ENCODE results near the gene IKZF3. TPM values are rescaled to one million over a fixed set of nuclear protein-coding genes. Genes with fewer than 3 reads are reported as not detected.
A peak's percentile ranks its signal among the peaks of the same experiment; 100 is the strongest.
"Not testable (repeated sequence)": the region's sequence is repeated elsewhere in the genome, so short reads cannot be mapped to it uniquely, and the experiment has no call there.

Gene IKZF3
- polyA plus RNA-seq, 2 donors = 0.52 to 0.84 TPM

DNA sequence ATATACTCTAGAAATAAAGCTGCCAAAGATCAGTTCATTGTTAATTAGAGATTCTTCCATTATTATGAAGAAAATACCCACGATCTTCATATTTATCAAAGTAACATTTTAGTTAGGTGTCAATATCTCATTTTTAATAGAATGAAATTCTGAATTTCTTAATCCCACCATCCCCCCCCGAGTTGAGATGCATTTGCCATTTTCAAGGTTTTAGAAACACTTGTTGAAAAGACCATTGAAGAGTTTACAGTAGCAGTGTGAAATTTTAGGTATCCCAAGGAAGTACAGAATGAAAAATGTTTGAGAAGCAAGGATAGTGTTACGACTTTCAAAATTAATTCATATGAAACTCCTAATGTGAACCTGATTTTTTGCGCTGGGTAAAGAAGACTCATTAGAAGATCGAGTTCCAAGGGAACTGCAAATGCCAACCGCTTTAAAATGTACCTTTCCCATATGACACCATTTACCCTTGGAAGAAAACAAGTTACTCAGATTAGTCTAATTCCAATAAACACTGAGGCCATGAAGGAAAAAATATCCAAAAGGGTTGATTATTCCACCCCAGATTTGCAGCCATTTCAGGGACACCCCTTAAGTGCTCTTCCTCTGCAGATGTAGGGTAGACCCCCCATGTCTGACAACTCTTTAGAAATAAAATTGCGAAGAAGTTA is 731 bp downstream of the IKZF3 start:
- Histone ChIP-seq H3K4me1 (ENCODE audit: control insufficient read depth in 2 of 2, insufficient read depth in 2 of 2, low read length in 1 of 2) (no peaks in the 10 kb centered on the region), H3K36me3 (ENCODE audit: control insufficient read depth in 2 of 2, insufficient read depth in 2 of 2, low read length in 1 of 2) (no peaks in the 10 kb centered on the region), H3K9me3 (ENCODE audit: control insufficient read depth in 2 of 2, insufficient read depth in 1 of 2, low read depth in 1 of 2, low read length in 1 of 2) (peaks cover 4 to 8% of the 10 kb centered on the region in 2 donors), H3K4me3 (ENCODE audit: low read depth in 1 of 2, low read length in 2 of 2) (peak overlapping the region in 1 of 2 donors; percentile 23), H3K27me3 (ENCODE audit: control insufficient read depth in 1 of 2, insufficient read depth in 2 of 2, low read length in 2 of 2) (peaks cover 0 to 6% of the 10 kb centered on the region in 2 donors), H3K27ac (ENCODE audit: low read depth in 2 of 2, low read length in 1 of 2) (peak overlapping the region in 1 of 2 donors; percentile 72)
- WGBS, 2 donors = 59 to 61% methylated on average over 7 of the region's 7 CpGs

DNA sequence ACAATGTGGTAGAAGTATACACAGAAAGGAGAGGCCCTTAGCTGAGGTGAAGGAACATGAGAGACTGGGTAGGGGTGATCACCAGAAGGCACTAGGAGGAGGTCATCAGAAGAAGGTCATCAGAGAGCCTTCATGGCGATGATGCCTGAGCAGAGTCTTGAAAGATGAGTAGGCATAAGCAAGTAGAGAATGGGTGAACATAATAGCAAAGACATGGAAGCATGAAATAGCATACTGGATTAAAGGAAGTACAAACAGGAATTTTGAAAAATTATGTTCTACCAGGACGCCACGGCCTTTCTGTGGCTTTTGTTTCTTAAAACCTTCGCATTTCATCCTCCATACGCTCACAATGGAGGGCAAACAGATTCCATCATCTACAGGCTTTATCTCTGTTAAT is 2.9 kb downstream of the IKZF3 start:
- peak overlapping the region in 1 of 2 donors; percentile 1 for H3K4me3 ChIP-seq (ENCODE audit: low read depth in 1 of 2, low read length in 2 of 2)
- H3K4me1 ChIP-seq (ENCODE audit: control insufficient read depth in 2 of 2, insufficient read depth in 2 of 2, low read length in 1 of 2) = no peaks in the 10 kb centered on the region
- H3K9me3 ChIP-seq (ENCODE audit: control insufficient read depth in 2 of 2, insufficient read depth in 1 of 2, low read depth in 1 of 2, low read length in 1 of 2) = no peaks in the 10 kb centered on the region
- 80 to 81% methylated on average over 5 of the region's 5 CpGs for WGBS, 2 donors
- H3K36me3 ChIP-seq (ENCODE audit: control insufficient read depth in 2 of 2, insufficient read depth in 2 of 2, low read length in 1 of 2) = no peaks in the 10 kb centered on the region
- H3K27ac ChIP-seq (ENCODE audit: low read depth in 2 of 2, low read length in 1 of 2) = no peak overlapping the region
- peaks cover 0 to 6% of the 10 kb centered on the region in 2 donors for H3K27me3 ChIP-seq (ENCODE audit: control insufficient read depth in 1 of 2, insufficient read depth in 2 of 2, low read length in 2 of 2)

DNA sequence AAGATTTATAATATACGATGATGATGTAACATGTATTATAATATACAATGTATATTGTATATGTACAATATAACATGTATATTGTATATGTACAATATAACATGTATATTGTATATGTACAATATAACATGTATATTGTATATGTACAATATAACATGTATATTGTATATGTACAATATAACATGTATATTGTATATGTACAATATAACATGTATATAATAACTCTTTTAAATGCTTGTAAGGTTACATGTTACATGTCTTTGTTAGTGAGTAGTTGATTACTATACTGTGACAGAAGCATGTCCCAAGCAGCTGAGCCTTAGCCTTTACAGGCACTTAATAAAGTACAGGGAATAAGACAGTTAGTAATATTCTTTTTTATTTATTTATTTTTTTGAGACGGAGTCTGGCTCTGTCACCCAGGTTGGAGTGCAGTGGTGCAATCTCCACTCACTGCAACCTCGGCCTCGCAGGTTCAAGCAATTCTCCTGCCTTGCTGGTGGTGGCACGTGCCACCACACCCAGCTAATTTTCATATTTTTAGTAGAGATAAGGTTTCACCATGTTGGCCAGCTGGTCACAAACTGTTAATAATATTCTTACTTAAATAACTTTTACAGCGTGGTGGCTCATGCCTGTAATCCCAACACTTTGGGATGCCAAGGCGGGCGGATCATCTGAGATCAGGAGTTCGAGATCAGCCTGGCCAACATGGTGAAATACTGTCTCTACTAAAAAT is 8.0 kb downstream of the IKZF3 start:
- H3K27me3 ChIP-seq (ENCODE audit: control insufficient read depth in 1 of 2, insufficient read depth in 2 of 2, low read length in 2 of 2) = not testable (repeated sequence)
- 84 to 86% methylated on average over 9 of the region's 9 CpGs for WGBS, 2 donors

DNA sequence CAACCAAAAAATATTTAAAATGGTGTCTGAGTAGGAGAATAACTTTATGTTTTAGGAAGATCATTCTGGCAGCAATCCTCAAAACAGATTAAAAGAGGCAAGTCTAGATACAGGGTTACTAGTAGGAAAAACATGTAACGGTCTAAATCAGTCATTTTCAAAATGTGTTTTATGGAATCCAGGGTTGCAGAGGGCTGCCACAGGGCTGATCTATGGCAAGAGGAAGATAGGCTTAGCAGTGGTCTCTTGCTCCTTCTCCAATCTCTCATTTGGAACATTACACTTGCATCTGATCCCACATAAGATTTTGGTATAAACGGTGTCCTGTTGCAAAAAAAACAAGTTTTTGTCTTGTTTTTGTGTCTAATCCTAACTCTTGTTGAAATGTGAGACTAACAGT is 9.2 kb downstream of the IKZF3 start:
- Histone ChIP-seq H3K4me3 (ENCODE audit: low read depth in 1 of 2, low read length in 2 of 2) (no peak overlapping the region), H3K27ac (ENCODE audit: low read depth in 2 of 2, low read length in 1 of 2) (no peak overlapping the region), H3K9me3 (ENCODE audit: control insufficient read depth in 2 of 2, insufficient read depth in 1 of 2, low read depth in 1 of 2, low read length in 1 of 2) (no peaks in the 10 kb centered on the region), H3K36me3 (ENCODE audit: control insufficient read depth in 2 of 2, insufficient read depth in 2 of 2, low read length in 1 of 2) (no peaks in the 10 kb centered on the region), H3K27me3 (ENCODE audit: control insufficient read depth in 1 of 2, insufficient read depth in 2 of 2, low read length in 2 of 2) (no peaks in the 10 kb centered on the region), H3K4me1 (ENCODE audit: control insufficient read depth in 2 of 2, insufficient read depth in 2 of 2, low read length in 1 of 2) (no peaks in the 10 kb centered on the region)
- WGBS, 2 donors = 71 to 78% methylated on average over 2 of the region's 2 CpGs

More for the DNA sequence above, 8.0 kb downstream of the IKZF3 start:
- not testable (repeated sequence) for H3K4me1 ChIP-seq (ENCODE audit: control insufficient read depth in 2 of 2, insufficient read depth in 2 of 2, low read length in 1 of 2); H3K36me3 ChIP-seq (ENCODE audit: control insufficient read depth in 2 of 2, insufficient read depth in 2 of 2, low read length in 1 of 2); H3K27ac ChIP-seq (ENCODE audit: low read depth in 2 of 2, low read length in 1 of 2); H3K9me3 ChIP-seq (ENCODE audit: control insufficient read depth in 2 of 2, insufficient read depth in 1 of 2, low read depth in 1 of 2, low read length in 1 of 2); H3K4me3 ChIP-seq (ENCODE audit: low read depth in 1 of 2, low read length in 2 of 2)

DNA sequence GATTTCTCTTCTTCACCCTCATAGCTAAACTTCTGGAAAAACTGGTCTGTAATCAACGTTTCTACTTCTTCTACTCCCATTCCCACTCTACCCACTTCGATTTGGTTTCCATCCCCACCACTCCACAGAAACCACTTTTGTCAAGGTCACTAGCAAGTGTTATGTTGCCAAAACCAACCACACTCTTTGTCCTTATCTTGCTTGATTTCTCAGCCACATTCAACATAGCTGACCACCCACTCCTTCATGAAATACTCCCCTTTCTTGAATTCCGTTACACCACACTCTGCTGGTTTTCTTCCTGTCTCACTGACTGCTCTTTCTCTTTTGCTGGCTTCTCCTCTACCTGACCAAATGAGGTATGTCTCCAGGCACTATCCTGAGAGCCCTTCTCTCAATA is 11.9 kb downstream of the IKZF3 start:
- 42 to 49% methylated on average over 3 of the region's 3 CpGs for WGBS, 2 donors
- no peaks in the 10 kb centered on the region for H3K27me3 ChIP-seq (ENCODE audit: control insufficient read depth in 1 of 2, insufficient read depth in 2 of 2, low read length in 2 of 2)
- no peak overlapping the region for H3K27ac ChIP-seq (ENCODE audit: low read depth in 2 of 2, low read length in 1 of 2)
- no peaks in the 10 kb centered on the region for H3K9me3 ChIP-seq (ENCODE audit: control insufficient read depth in 2 of 2, insufficient read depth in 1 of 2, low read depth in 1 of 2, low read length in 1 of 2)
- no peaks in the 10 kb centered on the region for H3K4me1 ChIP-seq (ENCODE audit: control insufficient read depth in 2 of 2, insufficient read depth in 2 of 2, low read length in 1 of 2)
- no peaks in the 10 kb centered on the region for H3K36me3 ChIP-seq (ENCODE audit: control insufficient read depth in 2 of 2, insufficient read depth in 2 of 2, low read length in 1 of 2)
- H3K4me3 ChIP-seq (ENCODE audit: low read depth in 1 of 2, low read length in 2 of 2) = no peak overlapping the region

DNA sequence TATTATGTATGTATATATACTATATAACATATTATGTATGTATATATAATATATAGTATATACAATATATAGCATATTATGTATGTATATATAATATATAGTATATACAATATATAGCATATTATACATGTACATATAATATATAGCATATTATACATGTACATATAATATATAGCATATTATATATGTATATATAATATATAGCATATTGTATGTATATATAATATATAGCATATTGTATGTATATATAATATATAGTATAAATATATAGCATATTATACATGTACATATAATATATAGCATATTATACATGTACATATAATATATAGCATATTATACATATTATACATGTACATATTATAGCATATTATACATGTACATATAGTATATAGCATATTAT is 13.9 kb downstream of the IKZF3 start:
- not testable (repeated sequence) for H3K27ac ChIP-seq (ENCODE audit: low read depth in 2 of 2, low read length in 1 of 2); H3K4me3 ChIP-seq (ENCODE audit: low read depth in 1 of 2, low read length in 2 of 2); H3K36me3 ChIP-seq (ENCODE audit: control insufficient read depth in 2 of 2, insufficient read depth in 2 of 2, low read length in 1 of 2); H3K4me1 ChIP-seq (ENCODE audit: control insufficient read depth in 2 of 2, insufficient read depth in 2 of 2, low read length in 1 of 2); H3K9me3 ChIP-seq (ENCODE audit: control insufficient read depth in 2 of 2, insufficient read depth in 1 of 2, low read depth in 1 of 2, low read length in 1 of 2); H3K27me3 ChIP-seq (ENCODE audit: control insufficient read depth in 1 of 2, insufficient read depth in 2 of 2, low read length in 2 of 2)

DNA sequence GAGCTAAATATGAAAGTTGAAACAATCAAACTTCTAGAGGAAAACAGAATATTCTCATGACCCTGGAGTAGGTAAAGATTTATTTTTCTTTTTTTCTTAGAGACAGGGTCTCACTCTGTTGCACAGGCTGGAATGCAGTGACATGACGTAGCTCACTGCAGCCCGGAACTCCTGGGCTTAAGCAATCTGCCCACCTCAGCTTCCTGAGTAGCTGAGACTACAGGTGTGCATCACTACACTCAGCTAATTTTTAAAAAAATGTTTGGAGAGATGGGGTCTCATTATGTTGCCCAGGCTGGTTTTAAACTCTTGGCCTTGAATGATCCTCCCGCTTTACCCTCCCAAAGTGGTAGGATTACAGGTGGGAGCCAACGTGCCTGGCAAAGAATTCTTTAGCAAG is 15.5 kb downstream of the IKZF3 start:
- Histone ChIP-seq H3K27me3 (ENCODE audit: control insufficient read depth in 1 of 2, insufficient read depth in 2 of 2, low read length in 2 of 2) (no peaks in the 10 kb centered on the region), H3K9me3 (ENCODE audit: control insufficient read depth in 2 of 2, insufficient read depth in 1 of 2, low read depth in 1 of 2, low read length in 1 of 2) (no peaks in the 10 kb centered on the region), H3K4me1 (ENCODE audit: control insufficient read depth in 2 of 2, insufficient read depth in 2 of 2, low read length in 1 of 2) (no peaks in the 10 kb centered on the region), H3K36me3 (ENCODE audit: control insufficient read depth in 2 of 2, insufficient read depth in 2 of 2, low read length in 1 of 2) (no peaks in the 10 kb centered on the region), H3K27ac (ENCODE audit: low read depth in 2 of 2, low read length in 1 of 2) (no peak overlapping the region), H3K4me3 (ENCODE audit: low read depth in 1 of 2, low read length in 2 of 2) (no peak overlapping the region)
- WGBS, 2 donors = 55 to 60% methylated on average over 4 of the region's 4 CpGs

DNA sequence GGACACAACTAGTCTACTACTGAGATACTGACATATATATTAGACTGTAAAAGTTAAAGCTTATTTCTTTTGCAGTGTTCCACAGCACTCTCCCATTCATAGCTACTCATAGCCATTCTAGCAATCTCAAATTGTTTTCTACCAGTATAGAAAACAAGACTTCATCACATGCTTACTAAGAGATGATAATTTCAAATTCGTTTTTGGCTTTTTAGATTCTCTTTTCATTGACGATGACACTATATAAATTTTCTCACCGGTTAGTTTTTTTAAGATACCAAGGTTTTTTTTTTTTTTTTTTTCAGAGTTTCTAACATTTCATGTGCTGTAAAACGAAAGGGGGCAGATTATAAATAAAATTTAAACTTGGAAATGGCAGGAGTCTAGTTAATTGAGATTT is 17.9 kb downstream of the IKZF3 start:
- no peaks in the 10 kb centered on the region for H3K4me1 ChIP-seq (ENCODE audit: control insufficient read depth in 2 of 2, insufficient read depth in 2 of 2, low read length in 1 of 2)
- H3K27ac ChIP-seq (ENCODE audit: low read depth in 2 of 2, low read length in 1 of 2) = no peak overlapping the region
- 70 to 71% methylated on average over 4 of the region's 4 CpGs for WGBS, 2 donors
- H3K4me3 ChIP-seq (ENCODE audit: low read depth in 1 of 2, low read length in 2 of 2) = no peak overlapping the region
- no peaks in the 10 kb centered on the region for H3K9me3 ChIP-seq (ENCODE audit: control insufficient read depth in 2 of 2, insufficient read depth in 1 of 2, low read depth in 1 of 2, low read length in 1 of 2)
- no peaks in the 10 kb centered on the region for H3K36me3 ChIP-seq (ENCODE audit: control insufficient read depth in 2 of 2, insufficient read depth in 2 of 2, low read length in 1 of 2)
- no peaks in the 10 kb centered on the region for H3K27me3 ChIP-seq (ENCODE audit: control insufficient read depth in 1 of 2, insufficient read depth in 2 of 2, low read length in 2 of 2)

DNA sequence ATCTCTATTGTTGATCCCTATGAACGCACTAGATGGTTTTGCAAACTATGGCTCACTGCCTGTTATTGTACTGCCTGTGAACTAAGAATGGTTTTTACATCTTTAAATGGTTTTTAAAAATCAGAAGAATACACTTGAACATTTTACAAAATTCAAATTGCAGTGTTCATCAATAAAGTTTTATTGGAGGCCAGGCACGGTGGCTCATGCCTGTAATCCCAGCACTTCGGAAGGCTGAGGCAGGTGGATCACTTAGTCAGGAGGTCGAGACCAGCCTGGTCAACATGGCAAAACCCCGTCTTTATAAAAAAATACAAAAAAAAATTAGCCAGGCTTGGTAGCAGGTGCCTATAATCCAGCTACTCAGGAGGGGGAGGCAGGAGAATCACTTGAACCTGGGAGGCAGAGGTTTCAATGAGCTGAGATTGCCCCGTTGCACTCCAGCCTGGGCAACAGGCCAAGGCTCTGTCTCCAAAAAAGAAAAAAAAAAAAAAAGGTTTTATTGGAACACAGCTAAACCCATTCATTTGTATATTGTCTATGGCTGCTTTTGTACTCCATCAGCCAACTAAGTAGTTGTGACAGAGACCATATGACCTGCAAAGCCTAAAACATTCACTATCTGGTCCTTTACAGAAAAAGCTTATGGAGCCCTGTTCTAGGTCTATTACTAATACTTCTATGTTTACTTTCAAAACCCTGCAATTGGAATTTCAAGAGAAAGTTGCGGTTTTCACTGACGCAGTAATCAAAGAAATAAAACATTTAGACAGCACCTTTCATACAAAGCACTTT is 18.9 kb downstream of the IKZF3 start:
- no peaks in the 10 kb centered on the region for H3K36me3 ChIP-seq (ENCODE audit: control insufficient read depth in 2 of 2, insufficient read depth in 2 of 2, low read length in 1 of 2)
- H3K4me1 ChIP-seq (ENCODE audit: control insufficient read depth in 2 of 2, insufficient read depth in 2 of 2, low read length in 1 of 2) = no peaks in the 10 kb centered on the region
- no peak overlapping the region for H3K27ac ChIP-seq (ENCODE audit: low read depth in 2 of 2, low read length in 1 of 2)
- H3K27me3 ChIP-seq (ENCODE audit: control insufficient read depth in 1 of 2, insufficient read depth in 2 of 2, low read length in 2 of 2) = no peaks in the 10 kb centered on the region
- H3K4me3 ChIP-seq (ENCODE audit: low read depth in 1 of 2, low read length in 2 of 2) = no peak overlapping the region
- H3K9me3 ChIP-seq (ENCODE audit: control insufficient read depth in 2 of 2, insufficient read depth in 1 of 2, low read depth in 1 of 2, low read length in 1 of 2) = no peaks in the 10 kb centered on the region
- 68 to 72% methylated on average over 8 of the region's 8 CpGs for WGBS, 2 donors

Data from esophagus (tissue), 2 donors.